WTC11 (cell line): ENCODE measurements around the gene RHOV. TPM values are rescaled to one million over a fixed set of nuclear protein-coding genes. Genes with fewer than 3 reads are reported as not detected.

Experiments
- ATAC-seq: fragments of 200-7000 bp; cut with Tn5 transposase; 2 replicates; pipeline ENCODE4 v1.10.0; 2021; ENCODE audit warnings: mild to moderate bottlenecking, moderate library complexity
- CTCF ChIA-PET: fragments of 300-600 bp; sonication (Branson Sonifier 250); formaldehyde crosslinking; loops from one replicate; lab custom pipeline; 2021; ENCODE audit warnings: antibody characterized with exemption; lab: Charles Lee
- POLR2A ChIA-PET: fragments of 350-600 bp; sonication (Branson Sonifier 250); formaldehyde crosslinking; loops from one replicate; lab custom pipeline; 2021; ENCODE audit warnings: antibody characterized with exemption; lab: Charles Lee
- DNase-seq: peaks from one replicate; pipeline ENCODE4 v3.0.0; 2021; ENCODE audit warnings: low spot score
- H3K27ac Mint-ChIP-seq: 2 replicates; pipeline ENCODE4 v1.8.0; 2021; ENCODE audit warnings: mixed read lengths
- H3K27me3 Mint-ChIP-seq: 2 replicates; pipeline ENCODE4 v1.8.0; 2021; ENCODE audit warnings: low read depth, mild to moderate bottlenecking, moderate library complexity, mixed read lengths
- H3K36me3 Mint-ChIP-seq: 2 replicates; pipeline ENCODE4 v1.8.0; 2021; ENCODE audit warnings: mixed read lengths
- H3K4me1 Mint-ChIP-seq: 2 replicates; pipeline ENCODE4 v1.8.0; 2022; ENCODE audit warnings: mixed read lengths
- H3K4me3 Mint-ChIP-seq: 2 replicates; pipeline ENCODE4 v1.8.0; 2021; ENCODE audit warnings: mild to moderate bottlenecking, moderate library complexity, mixed read lengths
- H3K9me3 Mint-ChIP-seq: 2 replicates; pipeline ENCODE4 v1.8.0; 2021; ENCODE audit warnings: mixed read lengths
- FOXJ3 ChIP-seq: sonication (generic); formaldehyde crosslinking; IDR thresholded peaks from 2 replicates; pipeline ENCODE4 v1.9.0; 2021; ENCODE audit warnings: missing genetic modification reagents, mild to moderate bottlenecking, borderline replicate concordance
- GTF2I ChIP-seq: fragments of 250-450 bp; sonication (Bioruptor Pico); conservative IDR thresholded peaks from 2 replicates; pipeline ENCODE4 v1.4.0; 2021; ENCODE audit warnings: mild to moderate bottlenecking
- JAZF1 ChIP-seq: fragments of 250-450 bp; sonication (Bioruptor Pico); IDR thresholded peaks from 2 replicates; pipeline ENCODE4 v1.9.0; 2021; ENCODE audit warnings: moderate library complexity, mild to moderate bottlenecking, inconsistent platforms
- NFYB ChIP-seq: sonication (generic); formaldehyde crosslinking; conservative IDR thresholded peaks from 2 replicates; pipeline ENCODE4 v1.8.0; 2022; ENCODE audit warnings: low read depth, missing genetic modification reagents
- NR2C2 ChIP-seq: sonication (generic); formaldehyde crosslinking; IDR thresholded peaks from 2 replicates; pipeline ENCODE4 v1.8.0; 2022; ENCODE audit warnings: mild to moderate bottlenecking, missing genetic modification reagents
- NR3C1 ChIP-seq: sonication (generic); formaldehyde crosslinking; conservative IDR thresholded peaks from 2 replicates; pipeline ENCODE4 v1.8.1; 2023; ENCODE audit warnings: low read depth, mild to moderate bottlenecking, missing genetic modification reagents
- RORB ChIP-seq: fragments of 250-450 bp; sonication (Bioruptor Pico); IDR thresholded peaks from 2 replicates; pipeline ENCODE4 v1.9.0; 2021; ENCODE audit warnings: mild to moderate bottlenecking
- SOX15 ChIP-seq: fragments of 250-450 bp; sonication (Bioruptor Pico); IDR thresholded peaks from 2 replicates; pipeline ENCODE4 v1.9.0; 2021; ENCODE audit warnings: mild to moderate bottlenecking
- TP53 ChIP-seq: sonication (generic); formaldehyde crosslinking; IDR thresholded peaks from 2 replicates; pipeline ENCODE4 v1.8.1; 2023; ENCODE audit warnings: mild to moderate bottlenecking, missing genetic modification reagents
- ZNF263 ChIP-seq: sonication (generic); formaldehyde crosslinking; IDR thresholded peaks from 2 replicates; pipeline ENCODE4 v1.8.1; 2022; ENCODE audit warnings: low read depth, mild to moderate bottlenecking, moderate library complexity, missing genetic modification reagents
- ZNF317 ChIP-seq: sonication (generic); formaldehyde crosslinking; IDR thresholded peaks from 2 replicates; pipeline ENCODE4 v1.8.1; 2023; ENCODE audit warnings: low read depth, mild to moderate bottlenecking, moderate library complexity, missing genetic modification reagents, borderline replicate concordance
- ZNF671 ChIP-seq: fragments of 250-450 bp; sonication (Bioruptor Pico); IDR thresholded peaks from 2 replicates; pipeline ENCODE4 v1.8.0; 2021; ENCODE audit warnings: mild to moderate bottlenecking
- total RNA-seq: library from RNA; stranded (reverse); gene quantifications from 3 replicates; pipeline ENCODE4 v1.2.3, GENCODE V29; 2021
- TF ChIP-seq, protein P1 (sequence below): sonication (generic); formaldehyde crosslinking; IDR thresholded peaks from 2 replicates; pipeline ENCODE4 v1.8.1; 2023; ENCODE audit warnings: mild to moderate bottlenecking, missing genetic modification reagents, moderate library complexity
- TF ChIP-seq, protein P2 (sequence below): sonication (generic); formaldehyde crosslinking; IDR thresholded peaks from 2 replicates; pipeline ENCODE4 v1.8.1; 2022; ENCODE audit warnings: mild to moderate bottlenecking, moderate library complexity, missing genetic modification reagents
- TF ChIP-seq, protein P3 (sequence below): sonication (generic); formaldehyde crosslinking; IDR thresholded peaks from 2 replicates; pipeline ENCODE4 v1.8.0; 2023; ENCODE audit warnings: mild to moderate bottlenecking, missing genetic modification reagents
- TF ChIP-seq, protein P4 (sequence below): sonication (generic); formaldehyde crosslinking; IDR thresholded peaks from 2 replicates; pipeline ENCODE4 v1.8.1; 2022; ENCODE audit warnings: mild to moderate bottlenecking, missing genetic modification reagents, moderate library complexity, borderline replicate concordance
- TF ChIP-seq, protein P5 (sequence below): sonication (generic); formaldehyde crosslinking; IDR thresholded peaks from 2 replicates; pipeline ENCODE4 v1.8.0; 2022; ENCODE audit warnings: mild to moderate bottlenecking, missing genetic modification reagents
- TF ChIP-seq, protein P6 (sequence below): sonication (generic); formaldehyde crosslinking; IDR thresholded peaks from 2 replicates; pipeline ENCODE4 v1.8.0; 2022; ENCODE audit warnings: mild to moderate bottlenecking, missing genetic modification reagents
- TF ChIP-seq, protein P7 (sequence below): fragments of 250-450 bp; sonication (Bioruptor Pico); IDR thresholded peaks from 2 replicates; pipeline ENCODE4 v2.1.2; 2022; ENCODE audit warnings: mild to moderate bottlenecking, moderate library complexity
- TF ChIP-seq, protein P8 (sequence below): fragments of 200-600 bp; IDR thresholded peaks from 2 replicates; pipeline ENCODE4 v1.8.0; 2022; ENCODE audit warnings: antibody characterized with exemption
- TF ChIP-seq, protein P9 (sequence below): sonication (generic); formaldehyde crosslinking; conservative IDR thresholded peaks from 2 replicates; pipeline ENCODE4 v1.8.1; 2023; ENCODE audit warnings: mild to moderate bottlenecking, low read depth, missing genetic modification reagents, moderate library complexity

The RHOV gene
- total RNA-seq, 1 experiment from 2014 or later = 5.0 TPM

DNA sequence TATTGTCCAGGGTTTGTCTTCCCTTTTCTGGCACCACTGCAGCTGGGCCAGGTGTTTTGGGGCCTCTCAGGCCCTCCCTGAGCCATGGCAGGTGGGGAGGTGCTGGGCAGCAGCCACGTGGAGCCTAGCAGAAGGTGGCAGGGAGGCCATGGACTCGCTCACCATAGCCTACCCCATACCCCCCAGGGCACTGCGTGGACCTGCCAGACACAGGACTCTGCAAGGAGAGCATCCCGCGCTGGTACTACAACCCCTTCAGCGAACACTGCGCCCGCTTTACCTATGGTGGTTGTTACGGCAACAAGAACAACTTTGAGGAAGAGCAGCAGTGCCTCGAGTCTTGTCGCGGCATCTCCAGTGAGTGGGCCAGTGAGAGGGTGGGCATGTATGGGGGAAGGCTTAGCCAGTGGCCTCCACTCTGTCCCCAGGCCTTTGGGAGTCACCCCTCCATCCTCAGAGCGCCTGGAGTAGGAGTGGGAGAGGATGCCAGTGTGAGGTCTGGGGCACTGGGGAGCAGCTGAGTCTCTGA, 18.3 kb downstream of the RHOV start (continued):
- TF ChIP-seq, protein P1, sequence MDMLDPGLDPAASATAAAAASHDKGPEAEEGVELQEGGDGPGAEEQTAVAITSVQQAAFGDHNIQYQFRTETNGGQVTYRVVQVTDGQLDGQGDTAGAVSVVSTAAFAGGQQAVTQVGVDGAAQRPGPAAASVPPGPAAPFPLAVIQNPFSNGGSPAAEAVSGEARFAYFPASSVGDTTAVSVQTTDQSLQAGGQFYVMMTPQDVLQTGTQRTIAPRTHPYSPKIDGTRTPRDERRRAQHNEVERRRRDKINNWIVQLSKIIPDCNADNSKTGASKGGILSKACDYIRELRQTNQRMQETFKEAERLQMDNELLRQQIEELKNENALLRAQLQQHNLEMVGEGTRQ (CRISPR knock-in tag) = no peak
- no peak for TF ChIP-seq TP53 (CRISPR knock-in tag)
- TF ChIP-seq, all 79 proteins: peak for 0

DNA sequence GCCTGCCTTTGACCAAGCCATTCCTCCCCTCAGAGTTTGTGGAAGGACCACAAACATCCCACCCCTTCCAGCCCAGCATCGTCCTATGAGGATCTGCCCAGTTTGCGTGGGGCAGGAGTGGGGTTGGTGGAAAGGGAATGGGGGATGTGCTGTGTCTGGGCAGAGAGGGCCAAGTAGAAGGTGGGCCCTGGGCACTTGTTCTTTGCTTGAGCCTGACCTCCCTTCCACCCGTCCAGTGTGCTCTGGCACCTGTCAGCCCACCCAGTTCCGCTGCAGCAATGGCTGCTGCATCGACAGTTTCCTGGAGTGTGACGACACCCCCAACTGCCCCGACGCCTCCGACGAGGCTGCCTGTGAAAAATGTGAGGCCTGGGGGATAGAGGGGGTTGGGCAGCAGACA, 19.9 kb downstream of the RHOV start:
- H3K4me1 Mint-ChIP-seq = peaks cover 17% of the 10 kb centered on the region
- DNase-seq (no peak), ATAC-seq (no peak)
- H3K27me3 Mint-ChIP-seq = no peaks in the 10 kb centered on the region
- peaks cover 49% of the 10 kb centered on the region for H3K36me3 Mint-ChIP-seq
- no peaks in the 10 kb centered on the region for H3K9me3 Mint-ChIP-seq
- H3K4me3 Mint-ChIP-seq = no peak overlapping the region
- CTCF ChIA-PET = interaction anchor here (1.6 to 10.0 kb wide), 2 partner anchors 35 to 42 kb away, joined by 3 to 500 read pairs; partner anchors contain the start of gene VPS18
- TF ChIP-seq TP53 (CRISPR knock-in tag) = no peak
- TF ChIP-seq, protein P2, sequence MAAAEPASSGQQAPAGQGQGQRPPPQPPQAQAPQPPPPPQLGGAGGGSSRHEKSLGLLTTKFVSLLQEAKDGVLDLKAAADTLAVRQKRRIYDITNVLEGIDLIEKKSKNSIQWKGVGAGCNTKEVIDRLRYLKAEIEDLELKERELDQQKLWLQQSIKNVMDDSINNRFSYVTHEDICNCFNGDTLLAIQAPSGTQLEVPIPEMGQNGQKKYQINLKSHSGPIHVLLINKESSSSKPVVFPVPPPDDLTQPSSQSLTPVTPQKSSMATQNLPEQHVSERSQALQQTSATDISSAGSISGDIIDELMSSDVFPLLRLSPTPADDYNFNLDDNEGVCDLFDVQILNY (CRISPR knock-in tag) = no peak
- no peak for TF ChIP-seq RORB (CRISPR knock-in tag)
- TF ChIP-seq FOXJ3 (CRISPR knock-in tag) = no peak
- no peak for TF ChIP-seq NR2C2
- TF ChIP-seq, protein P3, sequence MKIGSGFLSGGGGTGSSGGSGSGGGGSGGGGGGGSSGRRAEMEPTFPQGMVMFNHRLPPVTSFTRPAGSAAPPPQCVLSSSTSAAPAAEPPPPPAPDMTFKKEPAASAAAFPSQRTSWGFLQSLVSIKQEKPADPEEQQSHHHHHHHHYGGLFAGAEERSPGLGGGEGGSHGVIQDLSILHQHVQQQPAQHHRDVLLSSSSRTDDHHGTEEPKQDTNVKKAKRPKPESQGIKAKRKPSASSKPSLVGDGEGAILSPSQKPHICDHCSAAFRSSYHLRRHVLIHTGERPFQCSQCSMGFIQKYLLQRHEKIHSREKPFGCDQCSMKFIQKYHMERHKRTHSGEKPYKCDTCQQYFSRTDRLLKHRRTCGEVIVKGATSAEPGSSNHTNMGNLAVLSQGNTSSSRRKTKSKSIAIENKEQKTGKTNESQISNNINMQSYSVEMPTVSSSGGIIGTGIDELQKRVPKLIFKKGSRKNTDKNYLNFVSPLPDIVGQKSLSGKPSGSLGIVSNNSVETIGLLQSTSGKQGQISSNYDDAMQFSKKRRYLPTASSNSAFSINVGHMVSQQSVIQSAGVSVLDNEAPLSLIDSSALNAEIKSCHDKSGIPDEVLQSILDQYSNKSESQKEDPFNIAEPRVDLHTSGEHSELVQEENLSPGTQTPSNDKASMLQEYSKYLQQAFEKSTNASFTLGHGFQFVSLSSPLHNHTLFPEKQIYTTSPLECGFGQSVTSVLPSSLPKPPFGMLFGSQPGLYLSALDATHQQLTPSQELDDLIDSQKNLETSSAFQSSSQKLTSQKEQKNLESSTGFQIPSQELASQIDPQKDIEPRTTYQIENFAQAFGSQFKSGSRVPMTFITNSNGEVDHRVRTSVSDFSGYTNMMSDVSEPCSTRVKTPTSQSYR (CRISPR knock-in tag) = no peak
- TF ChIP-seq ZNF263 (CRISPR knock-in tag) = no peak
- TF ChIP-seq GTF2I (CRISPR knock-in tag) = no peak
- TF ChIP-seq, protein P4, sequence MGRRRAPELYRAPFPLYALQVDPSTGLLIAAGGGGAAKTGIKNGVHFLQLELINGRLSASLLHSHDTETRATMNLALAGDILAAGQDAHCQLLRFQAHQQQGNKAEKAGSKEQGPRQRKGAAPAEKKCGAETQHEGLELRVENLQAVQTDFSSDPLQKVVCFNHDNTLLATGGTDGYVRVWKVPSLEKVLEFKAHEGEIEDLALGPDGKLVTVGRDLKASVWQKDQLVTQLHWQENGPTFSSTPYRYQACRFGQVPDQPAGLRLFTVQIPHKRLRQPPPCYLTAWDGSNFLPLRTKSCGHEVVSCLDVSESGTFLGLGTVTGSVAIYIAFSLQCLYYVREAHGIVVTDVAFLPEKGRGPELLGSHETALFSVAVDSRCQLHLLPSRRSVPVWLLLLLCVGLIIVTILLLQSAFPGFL (CRISPR knock-in tag) = no peak
- TF ChIP-seq ZNF317 (CRISPR knock-in tag) = no peak
- TF ChIP-seq, protein P5, sequence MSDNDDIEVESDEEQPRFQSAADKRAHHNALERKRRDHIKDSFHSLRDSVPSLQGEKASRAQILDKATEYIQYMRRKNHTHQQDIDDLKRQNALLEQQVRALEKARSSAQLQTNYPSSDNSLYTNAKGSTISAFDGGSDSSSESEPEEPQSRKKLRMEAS (CRISPR knock-in tag) = no peak
- TF ChIP-seq, protein P6, sequence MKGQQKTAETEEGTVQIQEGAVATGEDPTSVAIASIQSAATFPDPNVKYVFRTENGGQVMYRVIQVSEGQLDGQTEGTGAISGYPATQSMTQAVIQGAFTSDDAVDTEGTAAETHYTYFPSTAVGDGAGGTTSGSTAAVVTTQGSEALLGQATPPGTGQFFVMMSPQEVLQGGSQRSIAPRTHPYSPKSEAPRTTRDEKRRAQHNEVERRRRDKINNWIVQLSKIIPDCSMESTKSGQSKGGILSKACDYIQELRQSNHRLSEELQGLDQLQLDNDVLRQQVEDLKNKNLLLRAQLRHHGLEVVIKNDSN (CRISPR knock-in tag) = no peak
- TF ChIP-seq, protein P7, sequence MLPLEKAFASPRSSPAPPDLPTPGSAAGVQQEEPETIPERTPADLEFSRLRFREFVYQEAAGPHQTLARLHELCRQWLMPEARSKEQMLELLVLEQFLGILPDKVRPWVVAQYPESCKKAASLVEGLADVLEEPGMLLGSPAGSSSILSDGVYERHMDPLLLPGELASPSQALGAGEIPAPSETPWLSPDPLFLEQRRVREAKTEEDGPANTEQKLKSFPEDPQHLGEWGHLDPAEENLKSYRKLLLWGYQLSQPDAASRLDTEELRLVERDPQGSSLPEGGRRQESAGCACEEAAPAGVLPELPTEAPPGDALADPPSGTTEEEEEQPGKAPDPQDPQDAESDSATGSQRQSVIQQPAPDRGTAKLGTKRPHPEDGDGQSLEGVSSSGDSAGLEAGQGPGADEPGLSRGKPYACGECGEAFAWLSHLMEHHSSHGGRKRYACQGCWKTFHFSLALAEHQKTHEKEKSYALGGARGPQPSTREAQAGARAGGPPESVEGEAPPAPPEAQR (CRISPR knock-in tag) = no peak
- TF ChIP-seq, protein P8, sequence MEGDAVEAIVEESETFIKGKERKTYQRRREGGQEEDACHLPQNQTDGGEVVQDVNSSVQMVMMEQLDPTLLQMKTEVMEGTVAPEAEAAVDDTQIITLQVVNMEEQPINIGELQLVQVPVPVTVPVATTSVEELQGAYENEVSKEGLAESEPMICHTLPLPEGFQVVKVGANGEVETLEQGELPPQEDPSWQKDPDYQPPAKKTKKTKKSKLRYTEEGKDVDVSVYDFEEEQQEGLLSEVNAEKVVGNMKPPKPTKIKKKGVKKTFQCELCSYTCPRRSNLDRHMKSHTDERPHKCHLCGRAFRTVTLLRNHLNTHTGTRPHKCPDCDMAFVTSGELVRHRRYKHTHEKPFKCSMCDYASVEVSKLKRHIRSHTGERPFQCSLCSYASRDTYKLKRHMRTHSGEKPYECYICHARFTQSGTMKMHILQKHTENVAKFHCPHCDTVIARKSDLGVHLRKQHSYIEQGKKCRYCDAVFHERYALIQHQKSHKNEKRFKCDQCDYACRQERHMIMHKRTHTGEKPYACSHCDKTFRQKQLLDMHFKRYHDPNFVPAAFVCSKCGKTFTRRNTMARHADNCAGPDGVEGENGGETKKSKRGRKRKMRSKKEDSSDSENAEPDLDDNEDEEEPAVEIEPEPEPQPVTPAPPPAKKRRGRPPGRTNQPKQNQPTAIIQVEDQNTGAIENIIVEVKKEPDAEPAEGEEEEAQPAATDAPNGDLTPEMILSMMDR = no peak
- TF ChIP-seq, protein P9, sequence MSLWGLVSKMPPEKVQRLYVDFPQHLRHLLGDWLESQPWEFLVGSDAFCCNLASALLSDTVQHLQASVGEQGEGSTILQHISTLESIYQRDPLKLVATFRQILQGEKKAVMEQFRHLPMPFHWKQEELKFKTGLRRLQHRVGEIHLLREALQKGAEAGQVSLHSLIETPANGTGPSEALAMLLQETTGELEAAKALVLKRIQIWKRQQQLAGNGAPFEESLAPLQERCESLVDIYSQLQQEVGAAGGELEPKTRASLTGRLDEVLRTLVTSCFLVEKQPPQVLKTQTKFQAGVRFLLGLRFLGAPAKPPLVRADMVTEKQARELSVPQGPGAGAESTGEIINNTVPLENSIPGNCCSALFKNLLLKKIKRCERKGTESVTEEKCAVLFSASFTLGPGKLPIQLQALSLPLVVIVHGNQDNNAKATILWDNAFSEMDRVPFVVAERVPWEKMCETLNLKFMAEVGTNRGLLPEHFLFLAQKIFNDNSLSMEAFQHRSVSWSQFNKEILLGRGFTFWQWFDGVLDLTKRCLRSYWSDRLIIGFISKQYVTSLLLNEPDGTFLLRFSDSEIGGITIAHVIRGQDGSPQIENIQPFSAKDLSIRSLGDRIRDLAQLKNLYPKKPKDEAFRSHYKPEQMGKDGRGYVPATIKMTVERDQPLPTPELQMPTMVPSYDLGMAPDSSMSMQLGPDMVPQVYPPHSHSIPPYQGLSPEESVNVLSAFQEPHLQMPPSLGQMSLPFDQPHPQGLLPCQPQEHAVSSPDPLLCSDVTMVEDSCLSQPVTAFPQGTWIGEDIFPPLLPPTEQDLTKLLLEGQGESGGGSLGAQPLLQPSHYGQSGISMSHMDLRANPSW (CRISPR knock-in tag) = no peak
- no peak for TF ChIP-seq SOX15
- TF ChIP-seq NR3C1 (CRISPR knock-in tag) = no peak
- no peak for TF ChIP-seq ZNF671 (CRISPR knock-in tag)
- no peak for TF ChIP-seq NFYB (CRISPR knock-in tag)
- no peak for TF ChIP-seq JAZF1 (CRISPR knock-in tag)
- POLR2A ChIA-PET = no interaction called here
- H3K27ac Mint-ChIP-seq = no peak overlapping the region
